Skin of body (tissue), 2 donors: ENCODE measurements around the gene SPATS1. TPM values are rescaled to one million over a fixed set of nuclear protein-coding genes. Genes with fewer than 3 reads are reported as not detected.
"Not testable (repeated sequence)": the region's sequence is repeated elsewhere in the genome, so short reads cannot be mapped to it uniquely, and the experiment has no call there.

ENCODE experiments used
- DNase-seq: peaks from one replicate; lab custom pipeline; 2025; lab: John Stamatoyannopoulos, UW
- total RNA-seq: library from RNA; depleted of rRNA; stranded (reverse); fragments of >200 nt; gene quantifications from one replicate; pipeline ENCODE4 v1.2.3, GENCODE V29; 2014

Gene SPATS1
- total RNA-seq, 1 donor from 2014 or later: not detected

DNA sequence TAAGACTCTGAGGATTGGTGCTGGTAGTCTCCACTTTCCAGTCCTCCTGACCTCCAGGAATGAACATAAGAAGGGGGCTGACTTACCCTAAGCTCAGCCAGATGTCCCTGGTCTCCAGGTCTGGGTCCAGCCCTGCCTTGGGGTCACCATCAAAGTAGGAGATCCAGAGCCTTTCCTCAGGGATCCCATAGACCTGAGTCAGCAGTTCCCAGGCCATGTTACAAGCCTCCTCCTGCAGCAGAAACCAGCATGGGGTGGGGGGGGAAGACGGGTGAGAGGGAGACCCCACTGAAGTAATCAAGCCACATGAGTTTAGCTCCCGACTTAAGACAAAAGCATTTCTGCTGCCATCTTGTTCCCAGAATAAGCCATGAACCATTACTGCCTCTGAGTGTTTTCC is 31.1 kb upstream of the SPATS1 start:
- DNase-seq: no peak

DNA sequence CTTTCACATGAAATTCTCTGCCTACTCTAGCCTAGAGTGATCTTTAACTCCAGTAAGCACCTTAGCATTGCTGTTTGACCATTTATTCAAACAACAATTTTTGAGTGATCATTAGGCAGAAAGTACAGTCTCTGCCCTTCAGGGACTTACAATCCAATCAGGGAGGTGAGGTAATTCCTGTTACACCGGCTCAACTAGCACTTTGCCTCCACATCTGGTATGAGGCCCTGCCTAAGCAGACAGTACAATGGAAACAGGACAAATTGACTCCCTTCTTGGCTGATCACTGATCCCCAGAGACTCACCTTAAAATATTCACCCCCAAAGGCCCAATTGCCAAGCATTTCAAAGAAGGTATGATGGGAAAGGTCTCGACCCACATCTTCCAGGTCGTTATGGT is 30.7 kb upstream of the SPATS1 start:
- no peak for DNase-seq

GRCh38 chr6:44312901-44313788 is 29.3 kb upstream of the SPATS1 start, which contains the start of gene AARS2:
TSS of gene AARS2 (minus strand) at chr6:44313347. CDS start at chr6:44313323, 24 bp downstream.
- peak; percentile 67 for DNase-seq

- DNase-seq: not testable (repeated sequence)
These were observed 27.8 kb upstream of the SPATS1 start for GRCh38 chr6:44314657-44315056.

GRCh38 chr6:44315516-44315915 is 26.9 kb upstream of the SPATS1 start:
- no peak for DNase-seq

DNA sequence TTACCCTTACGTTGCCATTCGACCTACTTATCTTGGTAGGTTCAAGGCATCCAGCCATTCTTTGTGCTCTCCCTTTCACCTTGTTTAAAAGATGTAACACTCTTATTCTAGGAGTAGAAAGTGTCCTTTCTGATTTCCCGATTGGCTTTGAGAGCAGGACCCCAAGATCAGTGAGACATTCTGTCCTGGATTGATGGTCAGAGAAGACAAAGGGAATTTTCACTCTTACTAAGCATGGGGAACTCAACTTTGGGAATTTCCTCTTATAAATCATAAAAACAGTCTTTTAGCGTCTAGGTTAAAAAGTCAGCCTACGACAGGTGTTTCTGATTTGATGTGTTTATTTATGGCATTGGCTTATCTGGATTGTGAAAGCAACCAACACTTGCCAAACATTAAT is 26.5 kb upstream of the SPATS1 start:
- DNase-seq: no peak

DNA sequence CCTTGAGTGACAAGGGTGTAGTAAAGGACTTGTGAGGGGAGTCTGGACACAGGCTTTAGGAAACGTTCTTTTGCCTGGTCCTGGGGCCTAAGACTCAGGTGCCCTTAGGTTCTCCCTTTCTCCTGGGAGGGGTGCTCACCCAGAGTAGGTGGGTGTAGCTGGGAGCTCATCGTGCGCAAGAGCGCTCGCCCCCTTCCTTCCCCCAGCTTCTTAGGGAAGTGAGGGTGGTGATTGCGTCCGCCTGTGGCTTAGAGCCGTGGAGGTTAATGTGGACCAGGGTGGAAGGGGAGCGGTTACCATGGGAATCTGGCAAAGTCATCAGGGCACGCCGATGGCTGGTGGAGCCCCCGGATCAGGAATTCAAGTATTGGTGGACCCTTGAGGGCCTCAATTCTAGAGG is 26.0 kb upstream of the SPATS1 start:
- no peak for DNase-seq

GRCh38 chr6:44317136-44317631 is 25.3 kb upstream of the SPATS1 start:
- DNase-seq: not testable (repeated sequence)

DNA sequence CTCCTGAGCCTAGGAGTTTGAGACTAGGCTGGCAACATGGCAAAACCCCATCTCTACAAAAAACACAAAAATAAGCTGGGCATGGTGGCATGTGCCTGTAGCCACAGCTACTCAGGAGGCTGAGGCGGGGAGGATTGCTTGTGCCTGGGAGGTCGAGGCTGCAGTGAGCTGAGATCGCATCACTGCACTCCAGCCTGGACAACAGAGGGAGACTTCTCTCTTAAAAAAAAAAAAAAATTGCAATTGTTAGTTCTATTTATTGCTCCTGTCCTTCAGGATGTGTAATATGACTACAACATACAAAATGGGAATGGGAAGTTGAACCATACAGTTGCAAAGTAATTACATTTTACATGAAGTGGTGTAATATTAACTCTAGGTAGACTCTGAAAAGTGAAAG is 21.2 kb upstream of the SPATS1 start:
- DNase-seq: no peak

DNA sequence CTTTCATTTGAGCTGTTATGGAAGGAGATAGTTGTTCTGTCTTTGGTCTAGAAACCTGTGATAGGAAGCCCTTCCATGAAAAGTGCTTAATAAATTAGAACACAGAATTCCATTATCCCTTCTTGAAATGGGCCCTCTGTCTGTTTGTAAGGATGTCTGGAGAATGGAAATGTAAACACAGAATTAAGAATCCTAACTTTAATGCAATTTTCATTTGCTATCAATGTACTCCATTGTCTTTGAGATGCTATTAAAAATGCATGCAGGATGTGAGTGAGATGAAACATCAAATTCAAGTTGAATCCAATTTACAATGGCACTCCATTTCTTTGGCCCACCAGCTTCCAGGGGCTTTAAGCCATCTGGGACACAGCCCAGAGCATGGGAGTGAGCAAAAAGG is 15.4 kb upstream of the SPATS1 start:
- no peak for DNase-seq

- DNase-seq: no peak
These were observed 14.7 kb upstream of the SPATS1 start for GRCh38 chr6:44327760-44328159.

GRCh38 chr6:44328203-44328602 is 14.2 kb upstream of the SPATS1 start:
- not testable (repeated sequence) for DNase-seq

- no peak for DNase-seq
These were observed 12.6 kb upstream of the SPATS1 start for GRCh38 chr6:44329858-44330257.

DNA sequence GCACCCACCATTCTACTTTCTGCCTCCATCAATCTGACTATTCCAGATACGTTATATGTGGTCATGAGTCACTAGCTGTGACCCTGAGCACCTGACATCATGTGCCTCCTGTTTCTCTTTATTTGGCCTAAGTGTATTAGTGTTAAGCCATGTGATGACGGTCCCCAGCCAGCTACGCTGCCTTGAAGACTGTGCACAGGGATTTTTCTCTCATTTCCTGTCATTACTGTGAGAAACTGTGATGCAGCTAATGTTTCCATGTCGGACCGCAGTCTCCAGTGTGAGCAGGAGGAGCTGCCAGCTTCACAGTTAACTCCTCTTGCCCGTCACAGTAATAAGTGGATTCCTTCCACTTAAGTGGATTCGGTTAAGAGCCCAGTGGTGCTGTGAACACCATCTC is 9.9 kb upstream of the SPATS1 start:
- DNase-seq: peak; percentile 13

GRCh38 chr6:44333273-44333919 is 9.1 kb upstream of the SPATS1 start:
- DNase-seq: no peak

GRCh38 chr6:44333942-44334341 is 8.5 kb upstream of the SPATS1 start:
- no peak for DNase-seq

- no peak for DNase-seq
These were observed 6.8 kb upstream of the SPATS1 start for GRCh38 chr6:44335631-44336030.

GRCh38 chr6:44338228-44339122 is 4.0 kb upstream of the SPATS1 start:
- DNase-seq: peak; percentile 69

DNA sequence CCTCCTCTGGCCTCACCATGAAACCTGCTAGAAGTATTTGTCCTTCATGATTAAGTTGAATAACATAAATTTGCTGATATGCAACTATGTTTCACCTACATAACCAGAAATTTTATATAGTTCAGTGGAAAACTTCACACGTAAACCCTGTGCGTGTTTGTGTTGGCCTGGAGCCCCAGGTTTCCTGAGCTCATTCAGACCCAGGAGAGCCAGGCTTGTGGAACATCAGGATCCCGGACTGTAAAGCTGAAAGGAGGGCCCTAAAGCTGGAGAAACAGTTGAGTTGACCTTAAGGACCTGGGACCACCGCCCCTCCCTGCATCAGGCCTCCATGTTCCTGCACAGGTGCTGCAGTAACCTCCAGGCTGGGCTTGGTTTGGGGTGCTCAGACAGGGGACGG is 3.1 kb upstream of the SPATS1 start:
- no peak for DNase-seq

DNA sequence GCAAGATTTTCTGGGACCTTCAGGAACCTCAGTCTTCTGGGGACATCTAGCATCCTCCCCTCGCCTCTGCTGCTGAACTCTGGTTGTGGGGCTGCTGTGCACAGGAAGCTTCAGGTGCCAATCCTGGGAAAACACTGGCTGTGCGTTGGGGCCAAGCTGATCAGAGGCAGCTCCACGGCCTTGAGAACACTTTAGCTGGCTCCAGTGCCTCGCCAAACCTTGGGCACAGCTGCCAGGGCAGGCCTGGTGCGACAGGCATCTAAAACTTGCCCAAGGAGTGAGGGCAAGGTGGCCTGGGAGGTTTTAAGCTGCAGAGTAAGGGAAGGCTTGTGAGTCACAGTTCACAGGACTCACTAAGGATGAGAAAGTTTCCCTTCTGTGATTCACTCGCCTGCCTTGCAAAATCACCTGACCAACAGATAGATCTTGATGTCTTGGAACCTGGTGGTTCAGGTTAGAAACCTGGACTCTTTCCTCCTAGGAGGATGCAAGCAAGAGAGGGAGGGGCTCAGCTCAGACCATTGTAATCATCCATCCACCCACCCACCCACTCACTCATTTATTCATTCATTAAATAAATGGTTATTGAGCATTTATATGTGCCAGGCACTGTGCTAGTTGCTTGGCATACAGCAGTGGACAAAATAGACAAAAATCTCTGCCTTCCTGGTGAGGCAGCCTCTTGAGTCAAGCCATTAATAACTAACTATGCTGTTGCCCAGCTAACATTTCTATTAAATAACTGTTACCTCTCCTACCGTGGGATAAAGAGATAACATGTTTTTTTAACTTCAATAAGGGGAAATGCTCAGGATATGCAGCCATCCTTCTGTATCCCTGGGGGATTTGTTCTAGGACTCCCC is 2.5 kb upstream of the SPATS1 start:
- no peak for DNase-seq
